ENCODE results near the gene CRB2. TPM values are rescaled to one million over a fixed set of nuclear protein-coding genes. Genes with fewer than 3 reads are reported as not detected.

Gene CRB2
- 6.8 TPM for total RNA-seq (ENCODE audit: unreplicated experiment)
- long read RNA-seq, partial matches to known transcripts = 0 of 8 reads
- long read RNA-seq, other reads (novel, unspliced or antisense) = 8 of 8 reads

- Mint-ChIP-seq H3K4me3 (ENCODE audit: unreplicated experiment) (peak within 1 kb of the TSS; percentile 80), H3K36me3 (ENCODE audit: unreplicated experiment) (no peaks in the 10 kb centered on the region), H3K4me1 (ENCODE audit: low read depth, unreplicated experiment) (peaks cover 31% of the 10 kb centered on the region), H3K27me3 (ENCODE audit: unreplicated experiment) (peaks cover 6% of the 10 kb centered on the region), H3K27ac (ENCODE audit: unreplicated experiment) (peak within 1 kb of the TSS; percentile 68), H3K9me3 (ENCODE audit: unreplicated experiment) (peaks cover 3% of the 10 kb centered on the region)
- no peak for TF ChIP-seq CTCF (IDR thresholded peaks at IDR 0.05; ENCODE audit: partially characterized antibody, unreplicated experiment)
- DNase-seq = peak; percentile 65
Observed at GRCh38 chr9:123355761-123356431, at the start of gene CRB2. Gene CRB2 (plus strand): TSS chr9:123356197. CDS start chr9:123356261, 64 bp downstream.

- Mint-ChIP-seq H3K4me3 (ENCODE audit: unreplicated experiment) (no peak overlapping the region), H3K36me3 (ENCODE audit: unreplicated experiment) (no peaks in the 10 kb centered on the region), H3K4me1 (ENCODE audit: low read depth, unreplicated experiment) (peaks cover 5% of the 10 kb centered on the region), H3K9me3 (ENCODE audit: unreplicated experiment) (no peaks in the 10 kb centered on the region), H3K27me3 (ENCODE audit: unreplicated experiment) (peaks cover 1% of the 10 kb centered on the region), H3K27ac (ENCODE audit: unreplicated experiment) (no peak overlapping the region)
- DNase-seq = no peak
- no peak for TF ChIP-seq CTCF (IDR thresholded peaks at IDR 0.05; ENCODE audit: partially characterized antibody, unreplicated experiment)
Observed at GRCh38 chr9:123309611-123310010, 46.4 kb upstream of the CRB2 start.

- Mint-ChIP-seq H3K27me3 (ENCODE audit: unreplicated experiment) (peaks cover 1% of the 10 kb centered on the region), H3K27ac (ENCODE audit: unreplicated experiment) (no peak overlapping the region), H3K9me3 (ENCODE audit: unreplicated experiment) (no peaks in the 10 kb centered on the region), H3K36me3 (ENCODE audit: unreplicated experiment) (no peaks in the 10 kb centered on the region), H3K4me3 (ENCODE audit: unreplicated experiment) (no peak overlapping the region), H3K4me1 (ENCODE audit: low read depth, unreplicated experiment) (peaks cover 5% of the 10 kb centered on the region)
- TF ChIP-seq CTCF (IDR thresholded peaks at IDR 0.05; ENCODE audit: partially characterized antibody, unreplicated experiment) = no peak
- DNase-seq = no peak
Observed at GRCh38 chr9:123310551-123311249, 45.3 kb upstream of the CRB2 start.

- no peak for DNase-seq
- Mint-ChIP-seq H3K27ac (ENCODE audit: unreplicated experiment) (no peak overlapping the region), H3K36me3 (ENCODE audit: unreplicated experiment) (no peaks in the 10 kb centered on the region), H3K27me3 (ENCODE audit: unreplicated experiment) (peaks cover 1% of the 10 kb centered on the region), H3K4me3 (ENCODE audit: unreplicated experiment) (no peak overlapping the region), H3K4me1 (ENCODE audit: low read depth, unreplicated experiment) (peaks cover 5% of the 10 kb centered on the region), H3K9me3 (ENCODE audit: unreplicated experiment) (no peaks in the 10 kb centered on the region)
- TF ChIP-seq CTCF (IDR thresholded peaks at IDR 0.05; ENCODE audit: partially characterized antibody, unreplicated experiment) = no peak
Observed at GRCh38 chr9:123311250-123311752, 44.7 kb upstream of the CRB2 start.
